ENCODE measurements around the gene PHC1. TPM values are rescaled to one million over a fixed set of nuclear protein-coding genes. Genes with fewer than 3 reads are reported as not detected.

Gene PHC1
- total RNA-seq, 1 donor from 2014 or later = 47.6 TPM

- DNase-seq (ENCODE audit: low spot score) = no peak
These were observed 35.9 kb downstream of the PHC1 start for GRCh38 chr12:8950221-8950527.

DNA sequence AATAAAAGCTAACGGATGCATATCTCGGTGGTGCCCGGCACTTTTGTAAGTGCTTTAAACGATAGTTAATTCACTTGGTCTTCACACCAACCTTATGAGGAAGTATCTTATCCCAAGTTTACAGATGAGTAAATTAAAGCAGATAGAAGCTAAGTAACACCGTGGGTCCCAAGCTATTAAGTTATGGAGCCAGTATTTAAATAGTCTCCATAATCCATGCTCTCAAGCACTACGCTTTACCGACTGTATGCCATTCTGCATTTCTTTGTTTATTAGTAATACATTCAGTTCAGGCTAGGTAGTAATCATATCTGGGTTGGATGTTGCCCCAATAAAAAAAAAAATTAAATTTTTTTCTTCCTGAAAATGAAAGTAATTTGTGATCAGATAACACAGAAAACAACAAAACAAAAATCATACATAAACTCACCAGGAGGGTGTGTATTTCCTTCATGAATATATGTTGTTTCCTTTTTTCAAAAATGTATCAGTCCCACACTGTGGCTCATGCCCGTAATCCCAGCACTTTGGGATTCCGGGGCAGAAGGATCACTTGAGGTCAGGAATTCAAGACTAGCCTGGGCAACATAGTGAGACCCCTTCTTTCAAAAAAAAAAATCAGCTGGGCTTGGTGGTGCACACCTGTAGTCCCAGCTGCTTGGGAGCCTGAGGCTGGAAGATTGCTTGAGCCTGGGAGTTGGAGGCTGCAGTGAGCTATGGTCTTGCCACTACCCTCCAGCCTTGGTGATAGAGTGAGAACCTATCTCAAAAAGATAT is 36.6 kb downstream of the PHC1 start:
- no peak for DNase-seq (ENCODE audit: low spot score)

- DNase-seq (ENCODE audit: low spot score) = no peak
These were observed 37.4 kb downstream of the PHC1 start for GRCh38 chr12:8951744-8952143.

GRCh38 chr12:8953773-8954402 is 39.6 kb downstream of the PHC1 start:
- DNase-seq (ENCODE audit: low spot score) = no peak

DNA sequence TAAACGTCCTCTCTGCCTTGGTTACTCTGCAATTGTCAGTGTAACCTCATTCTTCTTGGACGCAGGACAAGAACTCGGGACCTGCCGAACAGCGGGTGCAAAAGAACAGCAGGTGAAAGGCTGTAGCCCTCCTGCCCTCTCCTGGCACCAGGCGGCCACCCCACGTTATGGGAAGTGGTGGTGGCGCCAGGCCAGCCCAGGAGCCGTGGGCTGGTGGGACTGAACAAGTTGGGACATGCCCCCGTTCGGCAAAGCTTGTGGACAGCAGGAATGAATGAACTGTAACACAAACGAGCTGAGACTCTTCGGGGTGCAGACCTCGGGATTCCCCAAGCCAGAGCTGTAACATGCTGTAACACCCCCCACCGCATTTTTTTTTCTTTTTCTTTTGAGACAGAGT is 41.8 kb downstream of the PHC1 start:
- no peak for DNase-seq (ENCODE audit: low spot score)

DNA sequence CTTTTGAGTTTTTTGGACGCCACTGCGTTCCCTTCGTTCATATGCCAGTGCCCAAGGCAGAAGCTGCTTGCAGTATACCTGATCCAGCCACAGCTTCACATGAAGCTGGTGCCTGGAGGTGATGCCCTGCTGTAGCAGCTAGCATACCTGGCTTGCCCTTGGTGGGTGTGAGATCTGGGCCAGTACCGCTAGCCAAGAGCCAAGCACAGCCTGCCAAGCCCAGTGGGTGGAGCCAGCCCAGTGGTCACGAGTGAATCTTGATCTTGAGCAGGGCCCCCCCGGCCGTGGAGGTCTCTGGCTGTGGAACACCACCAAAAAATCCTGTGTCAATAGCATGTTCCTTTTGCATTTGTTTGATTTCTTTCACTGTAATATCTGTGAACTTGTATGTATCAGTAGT is 42.5 kb downstream of the PHC1 start:
- DNase-seq (ENCODE audit: low spot score) = no peak

GRCh38 chr12:8957561-8957960 is 43.3 kb downstream of the PHC1 start:
- no peak for DNase-seq (ENCODE audit: low spot score)

DNA sequence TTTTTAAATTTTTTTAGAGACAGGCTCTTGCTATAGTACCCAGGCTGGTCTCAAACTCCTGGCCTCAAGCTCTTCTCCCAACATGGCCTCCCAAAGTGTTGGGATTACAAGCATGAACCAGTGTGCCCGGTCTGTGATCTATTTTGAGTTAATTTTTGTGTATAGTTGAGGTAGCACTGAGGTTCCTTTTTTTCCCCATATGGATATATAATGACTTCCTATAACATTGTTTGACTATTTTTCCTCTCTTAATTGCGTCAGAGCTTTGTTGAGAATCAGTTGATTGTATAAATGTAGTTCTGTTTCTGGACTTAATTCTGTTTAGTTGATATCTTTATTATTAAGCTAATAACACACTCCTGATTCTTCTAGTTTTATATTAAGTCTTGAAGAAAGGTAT is 43.8 kb downstream of the PHC1 start:
- no peak for DNase-seq (ENCODE audit: low spot score)

GRCh38 chr12:8960176-8960575 is 45.9 kb downstream of the PHC1 start:
- DNase-seq (ENCODE audit: low spot score) = no peak

DNA sequence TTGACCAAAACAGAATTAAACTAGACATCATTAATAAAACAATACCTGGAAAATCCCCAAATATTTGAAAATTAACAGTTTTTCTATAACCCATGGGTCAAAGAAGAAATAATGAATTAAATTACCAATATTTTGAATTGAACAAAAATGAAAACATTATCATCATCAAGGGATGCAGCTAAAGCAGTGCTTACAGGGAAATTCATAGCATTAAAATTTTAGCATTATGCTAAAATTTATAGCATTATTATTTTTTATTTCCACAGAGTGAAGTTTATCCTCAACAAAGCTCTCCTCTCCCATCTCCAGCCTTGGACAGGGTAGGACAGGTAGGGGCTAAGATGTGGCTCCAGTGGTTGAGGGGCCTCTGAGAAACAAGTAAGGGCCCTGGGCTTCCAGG is 54.5 kb downstream of the PHC1 start:
- no peak for DNase-seq (ENCODE audit: low spot score)

GRCh38 chr12:8969861-8970411 is 55.6 kb downstream of the PHC1 start:
- DNase-seq (ENCODE audit: low spot score) = no peak

GRCh38 chr12:8970432-8970831 is 56.1 kb downstream of the PHC1 start:
- DNase-seq (ENCODE audit: low spot score) = no peak

DNA sequence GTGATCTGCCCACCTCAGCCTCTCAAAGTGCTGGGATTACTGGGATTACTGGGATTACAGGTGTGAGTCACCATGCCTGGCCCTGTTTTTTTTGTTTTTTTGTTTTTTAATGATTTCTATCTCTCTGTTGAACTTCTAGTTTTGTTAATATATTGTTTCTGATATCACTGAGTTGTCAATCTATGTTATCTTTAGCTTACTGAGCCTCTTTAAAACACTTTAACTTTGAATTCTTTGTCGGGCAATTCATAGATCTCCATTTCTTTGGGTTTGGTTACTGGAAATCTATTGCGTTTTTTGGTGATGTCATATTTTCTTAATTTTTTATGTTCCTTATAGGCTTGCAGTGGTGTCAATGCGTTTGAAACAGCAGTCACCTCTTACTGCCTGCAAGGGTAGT is 65.8 kb downstream of the PHC1 start:
- DNase-seq (ENCODE audit: low spot score) = no peak

DNA sequence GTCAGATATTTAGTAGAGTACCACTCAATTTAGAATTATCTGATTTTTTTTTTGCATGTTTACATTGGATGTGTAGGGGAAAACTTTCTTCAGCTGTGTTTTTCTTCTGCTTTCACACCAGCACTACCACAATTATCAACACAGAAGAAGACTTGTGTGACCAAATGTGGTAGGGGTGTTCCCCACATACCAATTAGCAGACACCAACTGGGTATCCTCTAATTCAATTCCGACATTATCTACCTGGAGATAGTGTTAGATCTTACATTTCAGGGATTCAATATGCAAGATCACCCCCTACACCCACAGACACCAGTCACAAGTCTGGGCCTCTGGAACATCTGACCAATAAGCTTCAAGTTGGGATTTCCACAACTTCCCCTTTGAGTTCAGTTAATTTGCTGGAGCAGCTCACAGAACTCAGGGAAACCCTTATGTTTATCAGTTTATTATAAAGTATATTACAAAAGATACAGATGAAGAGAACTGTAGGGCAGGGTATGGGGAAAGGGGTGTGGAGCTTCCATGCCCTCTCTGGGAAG is 71.0 kb downstream of the PHC1 start:
- no peak for DNase-seq (ENCODE audit: low spot score)

DNA sequence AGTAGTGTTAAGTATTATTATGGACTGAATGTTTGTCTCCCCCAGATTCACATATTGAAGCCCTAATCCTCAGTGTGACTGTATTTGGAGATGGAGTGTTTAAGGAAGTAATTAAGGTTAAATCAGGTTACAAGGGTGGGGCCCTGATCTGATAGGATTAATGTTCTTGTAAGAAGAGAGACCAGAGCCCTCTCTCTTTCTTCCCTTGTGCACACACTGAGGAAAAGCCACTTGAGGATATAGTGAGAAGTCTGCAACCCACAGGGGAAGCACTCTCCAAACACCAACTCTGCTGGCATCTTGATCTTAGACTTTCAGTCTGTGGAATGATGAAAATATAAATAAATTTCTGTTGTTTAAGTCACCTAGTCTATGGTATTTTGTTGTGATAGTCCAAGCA is 72.9 kb downstream of the PHC1 start:
- DNase-seq (ENCODE audit: low spot score) = no peak

DNA sequence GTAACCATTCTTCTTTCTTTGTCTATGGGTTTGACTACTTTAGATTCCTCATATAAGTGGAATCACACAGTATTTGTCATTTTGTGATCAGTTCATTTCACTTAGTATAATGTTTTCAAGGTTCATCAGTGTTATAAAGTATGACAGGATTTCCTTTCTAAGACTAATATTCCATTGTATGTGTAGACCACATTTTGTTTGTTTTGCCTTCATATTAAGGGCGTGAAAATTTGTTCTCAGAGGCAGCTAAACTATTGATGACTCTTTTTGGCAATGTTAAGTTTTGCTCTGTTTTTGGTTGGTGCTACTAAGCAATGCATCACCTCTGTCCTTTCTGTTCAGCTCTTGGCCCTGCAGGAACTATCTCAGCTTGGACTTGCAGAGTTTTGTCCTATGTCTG is 73.4 kb downstream of the PHC1 start:
- no peak for DNase-seq (ENCODE audit: low spot score)

- DNase-seq (ENCODE audit: low spot score) = no peak
These were observed 75.1 kb downstream of the PHC1 start, which contains the start of gene KLRG1 for GRCh38 chr12:8989413-8989812. TSS of gene KLRG1 (plus strand) at chr12:8989546. CDS start at chr12:8989636, 90 bp downstream.

Other genes with a start within 250 kb of the PHC1 start
- gene RIMKLB, start 216.5 kb upstream of the PHC1 start, total RNA-seq = 34.0 TPM
- gene A2ML1, start 91.9 kb upstream of the PHC1 start, total RNA-seq = 0.09 TPM
- gene M6PR, start 35.1 kb downstream of the PHC1 start, total RNA-seq = 139 TPM
- 3.3 TPM for gene KLRG1, start 75.0 kb downstream of the PHC1 start, total RNA-seq
- gene A2M, start 201.4 kb downstream of the PHC1 start, total RNA-seq = 550 TPM

Data from mucosa of gallbladder (tissue), 1 donor.